GM19023 (cell line): Measurements from ENCODE around the gene RGS12.

Experiments used
- ATAC-seq: cut with Tn5 transposase; IDR thresholded peaks from one replicate; pipeline ENCODE4 v1.9.1; 2021; ENCODE audit warnings: mild to moderate bottlenecking, moderate library complexity; ENCODE audit not compliant: unreplicated experiment

RGS12 gene

GRCh38 chr4:3324093-3324815, 31.4 kb downstream of the RGS12 start:
- ATAC-seq: no peak

- no peak for ATAC-seq
Measured at GRCh38 chr4:3328814-3329663, 36.2 kb downstream of the RGS12 start.

GRCh38 chr4:3329887-3330286, 37.1 kb downstream of the RGS12 start:
- ATAC-seq: no peak

- ATAC-seq: no peak
Measured at GRCh38 chr4:3330707-3331106, 37.9 kb downstream of the RGS12 start.

GRCh38 chr4:3331511-3332394, 38.9 kb downstream of the RGS12 start:
- no peak for ATAC-seq

- no peak for ATAC-seq
Measured at GRCh38 chr4:3332498-3332897, 39.7 kb downstream of the RGS12 start.

GRCh38 chr4:3334316-3334715, 41.5 kb downstream of the RGS12 start:
- ATAC-seq: no peak

- no peak for ATAC-seq
Measured at GRCh38 chr4:3335385-3335784, 42.6 kb downstream of the RGS12 start.

GRCh38 chr4:3335982-3336381, 43.2 kb downstream of the RGS12 start:
- ATAC-seq: no peak

- ATAC-seq: no peak
Measured at GRCh38 chr4:3336382-3337356, 43.8 kb downstream of the RGS12 start.

GRCh38 chr4:3337357-3337732, 44.5 kb downstream of the RGS12 start:
- ATAC-seq: no peak

GRCh38 chr4:3337811-3338210, 45.0 kb downstream of the RGS12 start:
- no peak for ATAC-seq

GRCh38 chr4:3338321-3338838, 45.6 kb downstream of the RGS12 start:
- no peak for ATAC-seq

GRCh38 chr4:3338976-3339531, 46.2 kb downstream of the RGS12 start:
- ATAC-seq: no peak

GRCh38 chr4:3339577-3339976, 46.8 kb downstream of the RGS12 start:
- ATAC-seq: no peak

GRCh38 chr4:3340038-3340699, 47.3 kb downstream of the RGS12 start:
- no peak for ATAC-seq

- no peak for ATAC-seq
Measured at GRCh38 chr4:3340700-3341083, 47.9 kb downstream of the RGS12 start.

- ATAC-seq: no peak
Measured at GRCh38 chr4:3341760-3342159, 48.9 kb downstream of the RGS12 start.

- ATAC-seq: no peak
Measured at GRCh38 chr4:3342182-3342854, 49.5 kb downstream of the RGS12 start.
